Sigmoid colon (tissue), 4 donors: Measurements from ENCODE around the gene ABCA8.

Experiments
- POLR2A ChIP-seq, 2 donors: fragments of 450-650 bp; IDR thresholded peaks; one replicate each; pipeline ENCODE4 v1.6.1; 2016; ENCODE audit warnings: antibody characterized with exemption in 2 of 2, mild to moderate bottlenecking in 2 of 2, moderate library complexity in 2 of 2
- POLR2AphosphoS5 ChIP-seq, 4 donors: sonication (generic); formaldehyde crosslinking; IDR thresholded peaks; one replicate each; pipeline ENCODE4 v1.6.1; 2017; ENCODE audit warnings: antibody characterized with exemption in 4 of 4
- TF ChIP-seq, protein P1 (sequence below), 4 experiments: fragments of 450-650 bp in 3 of 4; fragments of 200-600 bp in 1 of 4; IDR thresholded peaks; one replicate each; pipeline ENCODE4 v1.5.1; 2016 to 2019; ENCODE audit warnings: antibody characterized with exemption in 4 of 4, mild to moderate bottlenecking in 3 of 4, moderate library complexity in 2 of 4

DNA sequence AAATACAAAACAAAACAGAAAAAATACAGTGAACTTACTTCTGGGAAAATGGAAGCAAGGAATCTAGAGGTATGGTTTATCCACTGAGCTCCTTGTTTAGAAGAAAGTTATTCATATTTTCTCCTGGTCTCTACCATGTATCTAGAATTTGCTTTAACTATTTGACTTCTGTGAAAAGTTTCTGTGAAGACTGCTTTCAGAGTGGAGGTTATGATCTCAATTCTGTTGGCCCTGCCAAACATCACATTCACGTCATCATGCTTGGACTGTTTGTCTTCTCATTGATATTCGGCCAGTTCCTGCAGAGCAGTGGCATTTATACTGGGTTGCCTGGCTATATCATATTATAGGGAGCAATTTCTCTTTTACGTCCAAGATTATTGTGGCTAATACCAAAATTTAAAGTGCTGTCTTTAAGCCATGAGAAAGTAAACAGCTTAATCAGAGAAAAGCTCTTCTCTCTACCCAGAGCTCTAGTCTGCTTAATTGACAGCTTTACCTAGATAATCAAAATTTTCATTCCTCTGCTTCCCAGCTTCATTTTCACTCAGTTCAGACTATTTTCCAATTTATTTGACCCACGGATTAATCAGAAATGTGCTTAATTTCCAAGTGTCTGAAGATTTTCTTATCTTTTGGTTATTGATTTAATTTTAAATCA lies at the start of gene ABCA8:
- TF ChIP-seq, protein P1, sequence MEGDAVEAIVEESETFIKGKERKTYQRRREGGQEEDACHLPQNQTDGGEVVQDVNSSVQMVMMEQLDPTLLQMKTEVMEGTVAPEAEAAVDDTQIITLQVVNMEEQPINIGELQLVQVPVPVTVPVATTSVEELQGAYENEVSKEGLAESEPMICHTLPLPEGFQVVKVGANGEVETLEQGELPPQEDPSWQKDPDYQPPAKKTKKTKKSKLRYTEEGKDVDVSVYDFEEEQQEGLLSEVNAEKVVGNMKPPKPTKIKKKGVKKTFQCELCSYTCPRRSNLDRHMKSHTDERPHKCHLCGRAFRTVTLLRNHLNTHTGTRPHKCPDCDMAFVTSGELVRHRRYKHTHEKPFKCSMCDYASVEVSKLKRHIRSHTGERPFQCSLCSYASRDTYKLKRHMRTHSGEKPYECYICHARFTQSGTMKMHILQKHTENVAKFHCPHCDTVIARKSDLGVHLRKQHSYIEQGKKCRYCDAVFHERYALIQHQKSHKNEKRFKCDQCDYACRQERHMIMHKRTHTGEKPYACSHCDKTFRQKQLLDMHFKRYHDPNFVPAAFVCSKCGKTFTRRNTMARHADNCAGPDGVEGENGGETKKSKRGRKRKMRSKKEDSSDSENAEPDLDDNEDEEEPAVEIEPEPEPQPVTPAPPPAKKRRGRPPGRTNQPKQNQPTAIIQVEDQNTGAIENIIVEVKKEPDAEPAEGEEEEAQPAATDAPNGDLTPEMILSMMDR (IDR thresholded peaks at IDR 0.05) = no peak
- TF ChIP-seq POLR2AphosphoS5 (IDR thresholded peaks at IDR 0.05) (no peak), POLR2A (IDR thresholded peaks at IDR 0.05) (no peak)
